GM04503 (cell line): ENCODE results near the gene S100A16.
"Not testable (repeated sequence)": the region's sequence is repeated elsewhere in the genome, so short reads cannot be mapped to it uniquely, and the experiment has no call there.

Experiments used
- DNase-seq: peaks from one replicate; pipeline ENCODE4 v3.0.0-alpha.2; 2012; ENCODE audit warnings: low read depth

S100A16 gene

GRCh38 chr1:153585006-153585405, 27.9 kb downstream of the S100A16 start:
- no peak for DNase-seq

DNA sequence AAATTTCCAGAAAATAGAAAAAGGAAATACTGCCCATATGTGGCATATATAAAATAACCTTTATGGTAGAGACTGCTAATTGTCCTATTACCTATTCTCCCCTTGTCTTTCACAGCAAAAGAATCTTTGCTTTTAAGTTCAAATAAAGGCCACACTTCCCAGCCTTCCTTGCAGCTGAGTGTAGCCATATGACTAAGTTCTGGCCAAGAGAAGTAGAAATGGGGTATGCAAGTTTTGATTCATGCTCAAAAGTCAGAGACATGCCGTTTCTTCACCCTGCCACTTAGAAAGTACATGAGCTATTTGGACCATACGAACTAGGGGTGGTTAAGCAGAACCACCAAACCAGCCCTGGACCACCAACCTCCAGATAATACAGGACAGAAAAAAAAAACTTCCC, 29.0 kb downstream of the S100A16 start:
- no peak for DNase-seq

- not testable (repeated sequence) for DNase-seq
These were observed 29.4 kb downstream of the S100A16 start for GRCh38 chr1:153583514-153583913.

DNA sequence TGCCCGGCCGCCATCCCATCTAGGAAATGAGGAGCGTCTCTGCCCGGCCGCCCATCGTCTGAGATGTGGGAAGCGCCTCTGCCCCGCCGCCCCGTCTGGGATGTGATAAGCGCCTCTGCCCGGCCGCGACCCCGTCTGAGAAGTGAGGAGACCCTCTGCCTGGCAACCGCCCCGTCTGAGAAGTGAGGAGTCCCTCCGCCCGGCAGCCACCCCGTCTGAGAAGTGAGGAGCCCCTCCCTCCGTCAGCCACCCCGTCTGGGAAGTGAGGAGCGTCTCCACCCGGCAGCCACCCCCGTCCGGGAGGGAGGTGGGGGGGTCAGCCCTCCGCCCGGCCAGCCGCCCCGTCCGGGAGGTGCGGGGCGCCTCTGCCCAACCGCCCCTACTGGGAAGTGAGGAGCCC, 30.1 kb downstream of the S100A16 start:
- DNase-seq: not testable (repeated sequence)

DNA sequence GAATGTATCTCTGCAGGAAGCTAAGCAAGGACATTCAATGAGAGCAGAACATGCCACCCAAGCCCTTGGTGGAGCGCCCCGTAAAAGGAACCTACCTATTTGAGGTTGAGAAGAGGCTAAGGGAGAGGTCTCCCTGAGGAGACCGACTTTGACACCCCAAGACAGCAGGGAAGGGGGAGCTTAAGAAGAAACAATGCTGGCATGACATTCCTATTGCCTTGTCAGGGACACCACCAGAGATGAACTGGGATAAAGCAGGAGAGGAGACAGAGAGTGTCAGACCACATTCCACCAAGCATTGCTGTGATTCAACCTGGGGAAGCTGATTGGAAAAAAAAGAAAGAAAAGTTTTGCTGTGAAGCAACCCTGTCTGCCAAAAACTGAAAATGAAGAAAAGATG, 34.0 kb downstream of the S100A16 start:
- no peak for DNase-seq

- DNase-seq: no peak
These were observed 34.4 kb downstream of the S100A16 start for GRCh38 chr1:153578490-153578889.

- no peak for DNase-seq
These were observed 35.3 kb downstream of the S100A16 start for GRCh38 chr1:153577624-153578051.

DNA sequence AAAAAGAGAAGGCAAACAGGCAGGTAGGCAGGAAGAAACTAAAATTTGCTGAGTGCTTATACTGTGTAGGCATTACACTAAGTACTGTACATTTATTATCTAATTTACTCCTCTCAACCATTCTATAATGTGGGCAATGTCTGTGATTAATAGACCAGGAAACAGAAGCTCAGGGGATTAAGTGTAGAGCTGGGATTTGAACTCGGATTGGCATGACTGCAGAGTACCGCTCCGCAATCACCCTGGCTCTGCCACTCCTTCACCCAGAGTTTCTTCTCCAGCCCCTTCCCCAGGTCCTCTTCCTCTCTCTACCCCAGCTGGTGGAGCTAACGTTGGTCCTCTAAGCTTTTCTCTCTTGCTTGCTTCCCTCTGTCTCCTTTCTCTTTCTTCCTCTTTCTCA, 35.8 kb downstream of the S100A16 start:
- no peak for DNase-seq

- not testable (repeated sequence) for DNase-seq
These were observed 37.4 kb downstream of the S100A16 start for GRCh38 chr1:153575497-153575896.

DNA sequence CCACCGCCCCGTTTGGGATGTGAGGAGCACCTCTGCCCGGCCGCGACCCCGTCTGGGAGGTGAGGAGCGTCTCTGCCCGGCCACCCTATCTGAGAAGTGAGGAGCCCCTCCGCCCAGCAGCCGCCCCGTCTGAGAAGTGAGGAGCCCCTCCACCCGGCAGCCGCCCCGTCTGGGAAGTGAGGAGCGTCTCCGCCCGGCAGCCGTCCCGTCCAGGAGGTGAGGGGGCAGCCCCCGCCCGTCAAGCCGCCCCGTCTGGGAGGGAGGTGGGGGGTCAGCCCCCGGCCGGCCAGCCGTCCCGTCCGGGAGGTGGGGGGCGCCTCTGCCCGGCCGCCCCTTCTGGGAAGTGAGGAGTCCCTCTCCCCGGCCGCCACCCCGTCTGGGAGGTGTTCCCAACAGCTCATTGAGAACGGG, 37.9 kb downstream of the S100A16 start:
- not testable (repeated sequence) for DNase-seq

GRCh38 chr1:153573351-153573750, 39.6 kb downstream of the S100A16 start:
- no peak for DNase-seq

DNA sequence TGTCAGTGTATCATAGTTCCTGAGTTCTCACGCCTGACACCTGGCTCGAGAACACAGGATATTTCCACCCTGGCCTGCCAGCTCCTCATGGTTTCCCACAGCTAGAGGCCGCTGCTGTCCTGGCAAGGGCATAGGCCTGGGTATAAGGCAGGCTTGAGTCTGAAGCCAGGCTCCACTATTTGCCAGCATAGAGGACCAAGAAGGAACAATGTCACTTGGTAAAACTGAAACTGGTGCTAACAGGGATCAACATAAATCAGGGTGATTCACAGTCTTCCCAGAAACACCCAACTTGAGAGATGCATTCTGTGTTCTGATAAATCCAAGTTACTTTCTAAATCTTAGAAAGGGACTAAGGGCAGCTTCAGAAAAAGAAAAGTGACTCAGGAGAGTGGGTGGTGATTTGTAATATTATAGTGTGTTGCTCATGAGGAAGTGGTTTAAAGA, 40.3 kb downstream of the S100A16 start:
- DNase-seq: peak; percentile 83

- no peak for DNase-seq
These were observed 41.2 kb downstream of the S100A16 start for GRCh38 chr1:153571706-153572105.

- DNase-seq: no peak
These were observed 42.1 kb downstream of the S100A16 start for GRCh38 chr1:153570874-153571273.

DNA sequence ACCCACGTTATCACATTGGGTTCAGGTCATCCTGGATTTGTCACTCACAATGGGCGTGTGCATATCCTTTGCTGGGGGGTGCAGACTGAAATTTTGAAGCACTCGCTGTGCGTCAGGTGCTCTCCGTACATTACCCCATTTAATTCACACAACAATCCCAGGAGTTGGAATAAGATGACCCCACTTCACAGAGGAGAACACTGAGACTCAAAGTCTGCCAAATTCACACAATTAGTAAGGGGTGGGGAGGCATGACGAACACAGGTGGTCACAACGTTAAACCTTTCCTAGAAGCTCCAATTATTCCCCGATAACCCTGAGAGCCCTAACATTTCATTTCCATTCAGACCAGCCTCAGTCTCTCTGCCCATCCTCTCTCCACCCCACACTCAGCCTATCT, 43.5 kb downstream of the S100A16 start:
- DNase-seq: no peak

- DNase-seq: no peak
These were observed 44.4 kb downstream of the S100A16 start for GRCh38 chr1:153568367-153569099.

DNA sequence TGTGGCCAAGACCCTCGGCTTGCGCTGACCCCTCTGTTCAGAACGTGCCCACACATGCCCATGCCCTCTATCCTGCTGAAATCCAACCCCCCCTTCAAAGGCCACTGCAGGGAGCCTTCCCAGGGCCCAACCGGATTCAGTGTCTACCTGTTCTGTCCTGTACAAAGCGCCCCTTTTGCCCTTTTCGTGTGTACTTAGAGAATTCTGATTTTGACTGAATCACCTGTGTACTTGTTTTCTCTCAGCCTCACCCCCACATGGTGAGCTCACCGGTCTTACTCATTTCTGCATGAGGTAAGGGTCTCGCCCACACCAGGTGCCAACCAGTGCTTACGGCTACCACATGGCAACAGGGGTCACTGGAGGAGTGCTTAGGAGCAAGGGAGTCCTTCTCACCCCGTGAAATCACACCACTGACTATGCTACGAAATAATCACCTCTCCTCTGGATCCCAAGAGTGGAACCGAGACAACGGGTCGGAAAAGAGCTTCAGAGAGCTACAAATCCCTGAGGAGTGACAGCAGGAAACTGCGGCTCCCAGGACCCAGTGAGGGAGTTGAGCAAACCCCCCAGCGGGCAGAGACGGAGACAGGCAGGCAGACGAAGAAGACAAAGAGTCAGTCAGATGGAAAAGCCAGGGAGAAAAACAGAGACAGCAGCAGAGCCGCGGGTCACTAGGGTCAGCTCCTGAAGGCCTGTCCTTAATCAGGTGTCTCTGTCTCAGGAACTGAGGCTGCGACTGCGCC, 45.1 kb downstream of the S100A16 start:
- no peak for DNase-seq

DNA sequence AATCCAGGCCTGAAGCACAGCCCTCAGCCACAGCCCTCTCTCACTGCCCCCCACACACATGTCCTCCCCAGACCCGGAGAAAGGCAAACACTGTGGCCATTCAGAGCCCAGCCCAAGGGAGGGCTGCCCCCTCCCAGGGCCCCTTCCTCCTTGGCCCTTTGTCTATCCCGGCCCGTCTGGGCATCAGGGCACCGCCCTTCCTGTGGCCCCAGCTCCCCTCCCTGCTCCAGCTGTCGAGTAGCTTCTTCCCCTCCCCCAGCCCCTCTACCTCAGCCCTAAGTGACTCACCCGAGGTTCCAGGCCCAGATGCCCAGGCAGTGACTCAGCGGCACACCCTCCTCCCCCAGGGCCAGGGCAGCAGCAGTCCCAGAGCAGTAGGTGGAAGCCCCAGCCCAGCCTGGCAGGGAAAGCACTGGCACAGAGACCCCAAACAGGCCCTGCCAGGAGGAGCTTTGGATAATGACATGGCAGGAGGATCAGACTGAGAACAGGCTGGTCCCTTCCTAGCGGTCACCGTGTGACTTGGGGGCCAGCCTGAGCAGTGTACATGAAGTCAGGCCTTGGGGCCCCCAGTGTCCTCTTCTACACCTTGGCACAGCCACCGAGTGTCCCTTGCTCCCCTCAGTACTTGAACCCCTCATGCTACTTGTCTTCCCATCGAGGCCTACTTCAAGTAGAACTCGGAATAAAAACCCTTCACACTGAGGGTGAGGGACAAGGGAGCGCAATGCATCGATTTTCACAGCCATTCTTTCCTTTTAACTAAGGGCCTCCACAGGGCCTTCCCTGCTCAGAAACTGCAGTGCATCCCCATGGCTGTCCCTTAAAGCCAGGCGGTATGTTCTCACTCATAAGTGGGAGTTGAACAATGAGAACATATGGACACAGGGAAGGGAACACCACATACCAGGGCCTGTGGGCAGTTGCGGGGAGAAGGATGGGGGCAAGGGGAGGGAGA, 46.2 kb downstream of the S100A16 start:
- peak; percentile 92 for DNase-seq

GRCh38 chr1:153565529-153566374, 47.2 kb downstream of the S100A16 start, which contains the start of gene S100A2:
S100A2 (minus strand) TSS chr1:153565844; CDS start chr1:153563877, 1,967 bp downstream.
- DNase-seq: peak; percentile 72

GRCh38 chr1:153563991-153564390, 48.9 kb downstream of the S100A16 start:
- no peak for DNase-seq

DNA sequence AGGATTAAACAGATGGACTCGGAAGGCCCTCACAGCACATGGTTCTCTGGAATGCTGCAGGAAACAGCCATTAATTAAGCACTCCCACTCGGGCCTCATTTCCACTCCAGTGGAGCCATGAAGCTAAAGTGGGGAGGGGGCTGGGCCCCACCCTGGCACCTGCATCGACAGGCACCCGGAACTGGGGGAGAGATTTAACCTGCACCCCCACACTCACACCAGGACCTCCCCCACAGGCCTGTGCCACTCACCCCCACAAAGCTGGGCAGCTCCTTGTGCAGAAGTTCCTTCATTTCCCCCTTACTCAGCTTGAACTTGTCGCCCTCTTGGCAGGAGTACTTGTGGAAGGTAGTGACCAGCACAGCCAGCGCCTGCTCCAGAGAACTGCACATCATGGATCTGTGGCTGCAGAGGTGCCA, 49.4 kb downstream of the S100A16 start:
- no peak for DNase-seq
